ENCODE data around the gene RPS6KL1. TPM values are rescaled to one million over a fixed set of nuclear protein-coding genes. Genes with fewer than 3 reads are reported as not detected.

The RPS6KL1 gene
- polyA plus RNA-seq, 1 donor from 2014 or later = 147 TPM

DNA sequence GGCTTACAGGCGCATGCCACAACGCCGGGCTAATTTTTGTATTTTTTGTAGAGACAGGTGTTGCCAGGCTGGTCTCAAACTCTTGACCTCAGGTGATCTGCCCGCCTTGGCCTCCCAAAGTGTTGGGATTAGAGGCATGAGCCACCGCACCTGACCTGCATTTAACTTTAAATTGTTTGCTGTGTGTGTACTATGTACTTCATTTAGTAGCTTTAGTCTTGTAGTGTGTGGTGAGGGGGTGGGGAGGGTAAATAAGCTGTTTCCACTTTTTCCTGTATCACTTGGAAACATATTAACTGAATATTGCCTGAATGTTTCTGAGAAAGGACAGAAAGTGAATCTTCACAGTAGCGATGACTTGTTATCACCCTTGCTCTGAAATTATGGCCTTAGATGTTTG is 32.8 kb downstream of the RPS6KL1 start:
- Histone ChIP-seq H3K27me3 (ENCODE audit: insufficient read depth, low read depth, low read length) (no peaks in the 10 kb centered on the region), H3K36me3 (ENCODE audit: insufficient read depth, low read length) (no peaks in the 10 kb centered on the region)

DNA sequence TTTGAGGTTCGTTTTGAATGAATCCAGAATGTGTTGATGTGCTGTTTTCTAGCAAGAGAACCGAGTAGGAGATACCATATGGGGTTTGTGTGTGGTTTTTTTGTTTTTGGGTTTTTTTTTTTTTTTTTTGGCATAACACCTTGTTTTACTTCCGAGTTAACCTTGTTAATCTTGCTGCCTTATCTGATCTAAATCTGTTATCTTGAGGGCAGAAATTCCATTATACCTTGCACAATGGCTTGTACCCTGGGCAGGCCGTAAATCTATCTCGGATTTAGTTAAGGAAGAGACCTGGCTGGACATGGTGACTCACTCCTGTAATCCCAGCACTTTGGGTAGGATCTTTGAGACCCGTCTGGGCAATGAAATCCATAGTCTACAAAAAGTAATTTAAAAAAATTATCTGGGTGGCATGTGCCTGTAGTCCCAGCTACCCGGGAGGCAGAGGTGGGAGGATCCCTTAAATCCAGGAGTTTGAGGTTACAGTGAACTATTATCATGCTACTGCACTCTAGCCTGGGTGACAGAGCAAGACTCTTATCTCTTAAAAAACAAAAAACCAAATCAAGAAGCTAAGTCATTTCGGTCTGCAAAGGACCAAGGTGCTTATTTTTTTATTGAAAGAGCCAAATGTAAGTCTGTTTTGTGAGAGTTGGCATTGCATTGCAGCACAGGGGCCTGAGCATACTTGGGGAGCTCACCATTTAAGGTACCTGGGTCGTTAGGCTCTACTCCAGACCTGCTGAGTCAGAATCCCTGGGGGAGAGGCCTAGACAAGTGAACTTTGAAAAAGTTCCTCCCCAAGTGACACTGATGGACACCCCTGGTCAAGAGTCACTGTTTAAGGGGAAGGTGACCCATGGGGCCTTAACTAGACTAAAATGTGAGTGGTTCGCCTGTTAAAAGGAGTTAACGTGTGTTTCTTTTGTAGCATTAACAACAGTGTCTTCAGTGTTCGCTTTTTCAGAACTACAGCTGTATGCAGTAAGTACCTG is 34.6 kb downstream of the RPS6KL1 start:
- no peak overlapping the region for H3K9ac ChIP-seq (ENCODE audit: low read length)

More for the DNA sequence above, 32.8 kb downstream of the RPS6KL1 start:
- TF ChIP-seq RAD21 (conservative IDR thresholded peaks at IDR 0.05) (no peak), EZH2 (IDR thresholded peaks at IDR 0.05; ENCODE audit: borderline replicate concordance, insufficient read depth, low read length, poor library complexity, severe bottlenecking) (no peak), POLR2AphosphoS5 (IDR thresholded peaks at IDR 0.05) (no peak), MXI1 (conservative IDR thresholded peaks at IDR 0.05; ENCODE audit: poor library complexity, severe bottlenecking) (no peak), EP300 (conservative IDR thresholded peaks at IDR 0.05; ENCODE audit: poor library complexity, severe bottlenecking) (no peak), TAF1 (IDR thresholded peaks at IDR 0.05; ENCODE audit: low read depth) (no peak), SMC3 (conservative IDR thresholded peaks at IDR 0.05; ENCODE audit: poor library complexity) (no peak)
- TF ChIP-seq, protein P1, sequence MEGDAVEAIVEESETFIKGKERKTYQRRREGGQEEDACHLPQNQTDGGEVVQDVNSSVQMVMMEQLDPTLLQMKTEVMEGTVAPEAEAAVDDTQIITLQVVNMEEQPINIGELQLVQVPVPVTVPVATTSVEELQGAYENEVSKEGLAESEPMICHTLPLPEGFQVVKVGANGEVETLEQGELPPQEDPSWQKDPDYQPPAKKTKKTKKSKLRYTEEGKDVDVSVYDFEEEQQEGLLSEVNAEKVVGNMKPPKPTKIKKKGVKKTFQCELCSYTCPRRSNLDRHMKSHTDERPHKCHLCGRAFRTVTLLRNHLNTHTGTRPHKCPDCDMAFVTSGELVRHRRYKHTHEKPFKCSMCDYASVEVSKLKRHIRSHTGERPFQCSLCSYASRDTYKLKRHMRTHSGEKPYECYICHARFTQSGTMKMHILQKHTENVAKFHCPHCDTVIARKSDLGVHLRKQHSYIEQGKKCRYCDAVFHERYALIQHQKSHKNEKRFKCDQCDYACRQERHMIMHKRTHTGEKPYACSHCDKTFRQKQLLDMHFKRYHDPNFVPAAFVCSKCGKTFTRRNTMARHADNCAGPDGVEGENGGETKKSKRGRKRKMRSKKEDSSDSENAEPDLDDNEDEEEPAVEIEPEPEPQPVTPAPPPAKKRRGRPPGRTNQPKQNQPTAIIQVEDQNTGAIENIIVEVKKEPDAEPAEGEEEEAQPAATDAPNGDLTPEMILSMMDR (IDR thresholded peaks at IDR 0.05; ENCODE audit: poor library complexity, severe bottlenecking) = no peak
- TF ChIP-seq, protein P2, sequence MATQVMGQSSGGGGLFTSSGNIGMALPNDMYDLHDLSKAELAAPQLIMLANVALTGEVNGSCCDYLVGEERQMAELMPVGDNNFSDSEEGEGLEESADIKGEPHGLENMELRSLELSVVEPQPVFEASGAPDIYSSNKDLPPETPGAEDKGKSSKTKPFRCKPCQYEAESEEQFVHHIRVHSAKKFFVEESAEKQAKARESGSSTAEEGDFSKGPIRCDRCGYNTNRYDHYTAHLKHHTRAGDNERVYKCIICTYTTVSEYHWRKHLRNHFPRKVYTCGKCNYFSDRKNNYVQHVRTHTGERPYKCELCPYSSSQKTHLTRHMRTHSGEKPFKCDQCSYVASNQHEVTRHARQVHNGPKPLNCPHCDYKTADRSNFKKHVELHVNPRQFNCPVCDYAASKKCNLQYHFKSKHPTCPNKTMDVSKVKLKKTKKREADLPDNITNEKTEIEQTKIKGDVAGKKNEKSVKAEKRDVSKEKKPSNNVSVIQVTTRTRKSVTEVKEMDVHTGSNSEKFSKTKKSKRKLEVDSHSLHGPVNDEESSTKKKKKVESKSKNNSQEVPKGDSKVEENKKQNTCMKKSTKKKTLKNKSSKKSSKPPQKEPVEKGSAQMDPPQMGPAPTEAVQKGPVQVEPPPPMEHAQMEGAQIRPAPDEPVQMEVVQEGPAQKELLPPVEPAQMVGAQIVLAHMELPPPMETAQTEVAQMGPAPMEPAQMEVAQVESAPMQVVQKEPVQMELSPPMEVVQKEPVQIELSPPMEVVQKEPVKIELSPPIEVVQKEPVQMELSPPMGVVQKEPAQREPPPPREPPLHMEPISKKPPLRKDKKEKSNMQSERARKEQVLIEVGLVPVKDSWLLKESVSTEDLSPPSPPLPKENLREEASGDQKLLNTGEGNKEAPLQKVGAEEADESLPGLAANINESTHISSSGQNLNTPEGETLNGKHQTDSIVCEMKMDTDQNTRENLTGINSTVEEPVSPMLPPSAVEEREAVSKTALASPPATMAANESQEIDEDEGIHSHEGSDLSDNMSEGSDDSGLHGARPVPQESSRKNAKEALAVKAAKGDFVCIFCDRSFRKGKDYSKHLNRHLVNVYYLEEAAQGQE (IDR thresholded peaks at IDR 0.05; ENCODE audit: borderline replicate concordance) = no peak
- Histone ChIP-seq H3K27ac (ENCODE audit: low read length) (no peak overlapping the region), H3K4me3 (ENCODE audit: low read length) (no peak overlapping the region), H3K9me2 (ENCODE audit: insufficient read depth, low read length) (no peaks in the 10 kb centered on the region), H3F3A (ENCODE audit: insufficient read depth, low read length, poor library complexity, severe bottlenecking) (no peaks in the 10 kb centered on the region), H3K4me2 (ENCODE audit: low read length) (no peak overlapping the region), H4K20me1 (ENCODE audit: insufficient read depth) (no peaks in the 10 kb centered on the region), H2AFZ (ENCODE audit: low read depth, low read length) (no peak overlapping the region), H3K9me3 (ENCODE audit: low read length) (no peaks in the 10 kb centered on the region), H3K9ac (ENCODE audit: low read length) (no peak overlapping the region), H3K79me2 (replicated peaks; ENCODE audit: insufficient read depth, low read length) (peaks cover 28% of the 10 kb centered on the region)

More for the DNA sequence above, 34.6 kb downstream of the RPS6KL1 start:
- Histone ChIP-seq H3K9me2 (ENCODE audit: insufficient read depth, low read length) (no peaks in the 10 kb centered on the region), H3K27ac (ENCODE audit: low read length) (no peak overlapping the region), H3K36me3 (ENCODE audit: insufficient read depth, low read length) (no peaks in the 10 kb centered on the region), H4K20me1 (ENCODE audit: insufficient read depth) (no peaks in the 10 kb centered on the region), H3K79me2 (replicated peaks; ENCODE audit: insufficient read depth, low read length) (peaks cover 46% of the 10 kb centered on the region), H3K4me3 (ENCODE audit: low read length) (no peak overlapping the region), H3F3A (ENCODE audit: insufficient read depth, low read length, poor library complexity, severe bottlenecking) (no peaks in the 10 kb centered on the region), H3K9me3 (ENCODE audit: low read length) (no peaks in the 10 kb centered on the region), H3K27me3 (ENCODE audit: insufficient read depth, low read depth, low read length) (no peaks in the 10 kb centered on the region), H3K4me2 (ENCODE audit: low read length) (no peak overlapping the region), H2AFZ (ENCODE audit: low read depth, low read length) (no peak overlapping the region)
- TF ChIP-seq TAF1 (IDR thresholded peaks at IDR 0.05; ENCODE audit: low read depth) (no peak), SMC3 (conservative IDR thresholded peaks at IDR 0.05; ENCODE audit: poor library complexity) (no peak), EP300 (conservative IDR thresholded peaks at IDR 0.05; ENCODE audit: poor library complexity, severe bottlenecking) (no peak), MXI1 (conservative IDR thresholded peaks at IDR 0.05; ENCODE audit: poor library complexity, severe bottlenecking) (no peak), RAD21 (conservative IDR thresholded peaks at IDR 0.05) (no peak), POLR2AphosphoS5 (IDR thresholded peaks at IDR 0.05) (no peak)
- TF ChIP-seq, protein P1 (IDR thresholded peaks at IDR 0.05; ENCODE audit: poor library complexity, severe bottlenecking) = no peak
